Vagina (tissue), 2 donors: Measurements from ENCODE around the gene PCBP3.

Source experiments
- CTCF ChIP-seq, 3 experiments: fragments of 450-650 bp in 2 of 3; fragments of 200-600 bp in 1 of 3; sonication (generic) in 1 of 3; IDR thresholded peaks; one replicate each; pipeline ENCODE4 v1.5.1; 2017 to 2019; ENCODE audit warnings: antibody characterized with exemption in 3 of 3, mild to moderate bottlenecking in 2 of 3, moderate library complexity in 2 of 3
- POLR2A ChIP-seq, 2 donors: fragments of 450-650 bp; IDR thresholded peaks; one replicate each; pipeline ENCODE4 v1.6.1; 2017; ENCODE audit warnings: antibody characterized with exemption in 2 of 2, mild to moderate bottlenecking in 2 of 2, moderate library complexity in 2 of 2
- POLR2AphosphoS5 ChIP-seq, 2 donors: sonication (generic); formaldehyde crosslinking; IDR thresholded peaks; one replicate each; pipeline ENCODE4 v1.9.0; 2017; ENCODE audit warnings: antibody characterized with exemption in 2 of 2, mild to moderate bottlenecking in 2 of 2, low read depth in 1 of 2; ENCODE audit not compliant: insufficient read depth in 1 of 2

- TF ChIP-seq CTCF (IDR thresholded peaks at IDR 0.05) (no peak), POLR2A (IDR thresholded peaks at IDR 0.05) (no peak), POLR2AphosphoS5 (IDR thresholded peaks at IDR 0.05; ENCODE audit: insufficient read depth in 1 of 2, low read depth in 1 of 2) (no peak)
Measured at GRCh38 chr21:45639206-45640000, 4.1 kb upstream of the PCBP3 start.
